Spleen (tissue), 7 donors: ENCODE data around the gene MMP11.

ENCODE experiments used
- CTCF ChIP-seq, 11 experiments: fragments of 200-600 bp in 7 of 11; fragments of 450-650 bp in 4 of 11; sonication (generic) in 4 of 11; IDR thresholded peaks in 8 of 11; conservative IDR thresholded peaks in 3 of 11; 1 replicate in 7 of 11; 2 replicates in 4 of 11; pipeline versions ENCODE4 v1.4.0 to v1.8.0; 2016 to 2021; ENCODE audit warnings: antibody characterized with exemption in 11 of 11, inconsistent platforms in 4 of 11, mild to moderate bottlenecking in 1 of 11
- POLR2A ChIP-seq, 3 donors: fragments of 450-650 bp; IDR thresholded peaks; one replicate each; pipeline ENCODE4 v1.5.1; 2017; ENCODE audit warnings: antibody characterized with exemption in 3 of 3, mild to moderate bottlenecking in 1 of 3
- POLR2AphosphoS5 ChIP-seq, 3 donors: sonication (generic); formaldehyde crosslinking; IDR thresholded peaks; one replicate each; pipeline ENCODE4 v1.5.1; 2017; ENCODE audit warnings: antibody characterized with exemption in 3 of 3
- donor health status: DM: no; HTN: no; CAD: no; lungs with moderate emphysema.
- donor health status: DM: no; HTN: no; CAD: no.
- donor health status: DM: no; HTN: no; CAD: no.

- TF ChIP-seq POLR2A (IDR thresholded peaks at IDR 0.05) (no peak), POLR2AphosphoS5 (IDR thresholded peaks at IDR 0.05) (no peak), CTCF (IDR thresholded peaks at IDR 0.05 in 8 of 11, conservative IDR thresholded peaks at IDR 0.05 in 3 of 11) (no peak)
These were observed 7.6 kb downstream of the MMP11 start for GRCh38 chr22:23780146-23780748.
